OCI-LY1 (cell line): ENCODE measurements around the gene CPT1C.

ENCODE experiments used
- H2AFZ ChIP-seq: fragments of 200-600 bp; sonication (generic), shearing (Covaris generic); 2 replicates; pipeline ENCODE4 v1.6.0; 2014; ENCODE audit warnings: antibody characterized with exemption, mild to moderate bottlenecking, low read length
- H3F3A ChIP-seq: fragments of 200-600 bp; sonication (generic), shearing (Covaris generic); 2 replicates; pipeline ENCODE4 v1.6.0; 2014; ENCODE audit warnings: mild to moderate bottlenecking, antibody characterized with exemption, low read length, moderate library complexity; ENCODE audit not compliant: insufficient read depth
- H3K27ac ChIP-seq: fragments of 200-600 bp; sonication (generic); 2 replicates; pipeline ENCODE4 v1.5.1; 2014; ENCODE audit warnings: low read length, mixed run types, mild to moderate bottlenecking, low read depth; ENCODE audit not compliant: poor library complexity, severe bottlenecking
- H3K27me3 ChIP-seq: fragments of 200-600 bp; sonication (generic); 2 replicates; pipeline ENCODE4 v1.6.0; 2014; ENCODE audit warnings: antibody characterized with exemption, mild to moderate bottlenecking, low read length, moderate library complexity; ENCODE audit not compliant: insufficient read depth
- H3K36me3 ChIP-seq: fragments of 200-600 bp; sonication (generic); 2 replicates; pipeline ENCODE4 v1.6.1; 2014; ENCODE audit warnings: mild to moderate bottlenecking, antibody characterized with exemption, low read length, moderate library complexity, mixed read lengths; ENCODE audit not compliant: insufficient read depth
- H3K4me1 ChIP-seq: fragments of 200-600 bp; sonication (generic); 2 replicates; pipeline ENCODE4 v1.5.1; 2014; ENCODE audit warnings: mild to moderate bottlenecking, low read length, moderate library complexity; ENCODE audit not compliant: insufficient read depth, severe bottlenecking
- H3K4me2 ChIP-seq: fragments of 200-600 bp; sonication (generic), shearing (Covaris generic); 2 replicates; pipeline ENCODE4 v1.6.1; 2014; ENCODE audit warnings: low read length
- H3K4me3 ChIP-seq: fragments of 200-600 bp; sonication (generic); 2 replicates; pipeline ENCODE4 v1.5.1; 2014; ENCODE audit warnings: low read length, low read depth, mild to moderate bottlenecking, mixed read lengths; ENCODE audit not compliant: poor library complexity, severe bottlenecking
- H3K79me2 ChIP-seq: fragments of 200-600 bp; shearing (Covaris generic); 2 replicates; pipeline ENCODE4 v1.6.1; 2016; ENCODE audit warnings: mixed run types, low read length, mixed read lengths; ENCODE audit not compliant: insufficient read depth
- H3K9ac ChIP-seq: fragments of 200-600 bp; sonication (generic), shearing (Covaris generic); 2 replicates; pipeline ENCODE4 v1.6.1; 2014; ENCODE audit warnings: mild to moderate bottlenecking, low read length, mixed read lengths
- H3K9me2 ChIP-seq: fragments of 200-600 bp; sonication (generic), shearing (Covaris generic); 2 replicates; pipeline ENCODE4 v1.6.1; 2014; ENCODE audit warnings: low read depth, mild to moderate bottlenecking, low read length, mixed read lengths
- H3K9me3 ChIP-seq: fragments of 200-600 bp; shearing (Covaris generic); 2 replicates; pipeline ENCODE4 v1.6.1; 2014; ENCODE audit warnings: low read length, mixed read lengths
- H4K20me1 ChIP-seq: fragments of 200-600 bp; sonication (generic), shearing (Covaris generic); 2 replicates; pipeline ENCODE4 v1.6.0; 2016; ENCODE audit warnings: mild to moderate bottlenecking, low read length; ENCODE audit not compliant: insufficient read depth
- CTCF ChIP-seq: fragments of 200-600 bp; sonication (generic), shearing (Covaris generic); IDR thresholded peaks from 2 replicates; pipeline ENCODE4 v1.5.1; 2017; ENCODE audit warnings: mild to moderate bottlenecking, antibody characterized with exemption, low read length, moderate library complexity, mixed read lengths
- EZH2 ChIP-seq: fragments of 200-600 bp; sonication (generic), shearing (Covaris generic); IDR thresholded peaks from 2 replicates; pipeline ENCODE4 v1.8.0; 2017; ENCODE audit warnings: borderline replicate concordance, mixed run types, mild to moderate bottlenecking, antibody characterized with exemption, low read length, moderate library complexity, mixed read lengths

Gene CPT1C

GRCh38 chr19:49643466-49643865, 47.5 kb upstream of the CPT1C start:
- Histone ChIP-seq H3K9me3 (no peaks in the 10 kb centered on the region), H2AFZ (no peak overlapping the region), H3K36me3 (peaks cover 29% of the 10 kb centered on the region; the same call in 1 of the 2 replicates), H3K9ac (peak overlapping the region; percentile 95; the same call in 1 of the 2 replicates), H3K27ac (no peak overlapping the region), H3K79me2 (peaks cover 25% of the 10 kb centered on the region), H3K27me3 (no peaks in the 10 kb centered on the region), H3F3A (no peaks in the 10 kb centered on the region), H3K4me1 (peaks cover 23% of the 10 kb centered on the region), H3K4me3 (peak overlapping the region; percentile 95), H3K9me2 (no peaks in the 10 kb centered on the region), H4K20me1 (no peaks in the 10 kb centered on the region), H3K4me2 (peak overlapping the region; percentile 94)
- TF ChIP-seq EZH2 (no peak), CTCF (no peak)

GRCh38 chr19:49645592-49645991, 45.3 kb upstream of the CPT1C start:
- no peaks in the 10 kb centered on the region for H3K27me3 ChIP-seq
- TF ChIP-seq CTCF = no peak
- TF ChIP-seq EZH2 = no peak
- H3K36me3 ChIP-seq = peaks cover 44% of the 10 kb centered on the region; the same call in 1 of the 2 replicates
- H3F3A ChIP-seq = no peaks in the 10 kb centered on the region
- no peak overlapping the region for H3K4me3 ChIP-seq
- peaks cover 18% of the 10 kb centered on the region for H3K4me1 ChIP-seq
- no peak overlapping the region for H2AFZ ChIP-seq
- peaks cover 25% of the 10 kb centered on the region for H3K79me2 ChIP-seq
- H4K20me1 ChIP-seq = no peaks in the 10 kb centered on the region
- no peak overlapping the region for H3K27ac ChIP-seq
- H3K9me2 ChIP-seq = no peaks in the 10 kb centered on the region
- H3K9ac ChIP-seq = no peak overlapping the region
- H3K4me2 ChIP-seq = no peak overlapping the region
- H3K9me3 ChIP-seq = no peaks in the 10 kb centered on the region

- no peak for TF ChIP-seq CTCF
- no peak for TF ChIP-seq EZH2
- H3K9me2 ChIP-seq = no peaks in the 10 kb centered on the region
- H3K4me3 ChIP-seq = no peak overlapping the region
- H3K4me1 ChIP-seq = peaks cover 18% of the 10 kb centered on the region
- no peaks in the 10 kb centered on the region for H4K20me1 ChIP-seq
- H3K27me3 ChIP-seq = no peaks in the 10 kb centered on the region
- peaks cover 45% of the 10 kb centered on the region for H3K36me3 ChIP-seq
- H3K4me2 ChIP-seq = no peak overlapping the region
- peaks cover 25% of the 10 kb centered on the region for H3K79me2 ChIP-seq
- H3K9me3 ChIP-seq = no peaks in the 10 kb centered on the region
- H3K27ac ChIP-seq = no peak overlapping the region
- no peak overlapping the region for H2AFZ ChIP-seq
- no peak overlapping the region for H3K9ac ChIP-seq
- no peaks in the 10 kb centered on the region for H3F3A ChIP-seq
These were observed 44.9 kb upstream of the CPT1C start for GRCh38 chr19:49645995-49646394.
